ENCODE results near the gene DLX4.

DLX4 gene

DNA sequence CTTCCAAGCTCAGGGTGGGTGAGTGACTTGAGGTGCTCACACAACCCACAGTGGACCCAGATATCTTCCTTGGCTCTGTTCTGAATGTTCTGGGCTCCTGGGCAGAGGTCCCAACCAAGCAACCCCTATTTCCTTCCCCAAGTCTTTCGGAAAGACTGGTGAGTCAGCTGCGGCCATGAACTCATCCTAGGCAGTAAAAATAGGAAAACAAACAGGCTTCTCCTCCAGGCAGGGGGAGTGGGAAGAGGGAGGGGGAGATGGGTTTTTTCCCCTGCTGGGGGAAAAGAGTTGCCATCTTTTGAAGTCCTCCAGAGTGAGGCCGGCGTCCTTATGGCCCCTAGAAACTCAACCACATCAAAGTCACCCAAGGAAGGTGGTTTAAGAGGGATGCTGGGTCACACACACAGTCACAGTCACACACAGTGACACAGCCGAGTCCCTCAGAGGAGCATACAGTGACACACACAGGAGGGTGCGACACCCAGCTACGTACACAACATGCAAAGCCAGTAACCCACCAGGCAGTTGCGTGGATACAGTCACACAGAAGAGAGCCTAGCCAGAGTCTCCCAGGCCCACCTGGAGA lies 16.0 kb upstream of the DLX4 start:
- no peak overlapping the region for H3K9ac ChIP-seq (ENCODE audit: insufficient read length)
- no peak overlapping the region for H3K4me3 ChIP-seq
- no peak for DNase-seq (ENCODE audit: low read depth, low spot score)
- no peak overlapping the region for H3K27ac ChIP-seq
- no peaks in the 10 kb centered on the region for H3K9me3 ChIP-seq (ENCODE audit: low read depth, low read length)
- no peaks in the 10 kb centered on the region for H3K36me3 ChIP-seq (ENCODE audit: insufficient read depth, low read length)
- TF ChIP-seq POLR2AphosphoS5 (IDR thresholded peaks at IDR 0.05; ENCODE audit: borderline replicate concordance, low read depth, low read length), result no peak
- TF ChIP-seq FOXP2 (optimal IDR thresholded peaks at IDR 0.05; ENCODE audit: control extremely low read depth, extremely low read length, insufficient read depth), result no peak
- no peak for TF ChIP-seq EZH2 (IDR thresholded peaks at IDR 0.05)

DNA sequence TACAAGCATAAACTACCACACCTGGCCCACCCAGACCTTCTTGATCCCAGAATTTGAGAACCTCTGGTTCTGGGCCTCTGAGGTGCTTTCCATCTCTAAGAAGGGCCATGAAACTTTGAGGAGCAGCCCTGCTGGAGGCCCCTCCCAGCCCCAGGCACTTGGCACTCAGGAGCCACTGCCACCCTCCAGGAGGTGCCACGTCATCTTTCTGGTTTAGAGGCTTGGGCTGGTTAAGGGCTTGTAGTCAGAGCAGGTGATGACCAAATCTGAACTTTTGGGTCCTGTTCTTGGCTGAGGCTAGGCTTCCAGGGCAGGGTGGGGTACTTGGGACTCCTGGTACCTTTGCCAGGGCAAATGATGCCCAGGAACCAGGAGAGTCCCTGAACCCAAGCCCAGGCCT lies 13.8 kb upstream of the DLX4 start:
- no peak for DNase-seq (ENCODE audit: low read depth, low spot score)
- Histone ChIP-seq H3K9ac (ENCODE audit: insufficient read length) (no peak overlapping the region), H3K36me3 (ENCODE audit: insufficient read depth, low read length) (no peaks in the 10 kb centered on the region), H3K4me3 (no peak overlapping the region), H3K9me3 (ENCODE audit: low read depth, low read length) (no peaks in the 10 kb centered on the region), H3K27ac (no peak overlapping the region)
- TF ChIP-seq EZH2 (IDR thresholded peaks at IDR 0.05) (no peak), POLR2AphosphoS5 (IDR thresholded peaks at IDR 0.05; ENCODE audit: borderline replicate concordance, low read depth, low read length) (no peak), FOXP2 (optimal IDR thresholded peaks at IDR 0.05; ENCODE audit: control extremely low read depth, extremely low read length, insufficient read depth) (no peak)

DNA sequence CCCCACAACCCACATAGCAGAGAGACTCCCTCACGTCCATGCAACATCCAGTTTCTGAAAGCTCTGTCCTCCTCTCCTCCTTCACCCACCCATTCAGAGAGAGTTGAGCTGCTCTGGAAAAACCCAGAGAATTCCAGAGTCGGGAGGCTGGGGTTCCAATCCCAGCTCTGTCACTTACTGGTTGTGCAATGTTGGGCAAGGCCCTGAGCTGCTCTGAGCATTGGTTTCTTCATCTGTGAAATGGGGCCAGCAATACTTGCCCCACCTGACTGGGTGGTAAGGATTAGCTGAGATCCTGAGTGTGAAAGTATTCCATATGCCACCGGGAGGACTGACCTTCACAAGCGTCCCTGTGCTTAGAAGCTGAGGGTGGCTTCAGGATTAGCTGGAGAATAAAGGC lies 12.2 kb upstream of the DLX4 start:
- TF ChIP-seq FOXP2 (optimal IDR thresholded peaks at IDR 0.05; ENCODE audit: control extremely low read depth, extremely low read length, insufficient read depth), result no peak
- H3K9me3 ChIP-seq (ENCODE audit: low read depth, low read length), result no peaks in the 10 kb centered on the region

DNA sequence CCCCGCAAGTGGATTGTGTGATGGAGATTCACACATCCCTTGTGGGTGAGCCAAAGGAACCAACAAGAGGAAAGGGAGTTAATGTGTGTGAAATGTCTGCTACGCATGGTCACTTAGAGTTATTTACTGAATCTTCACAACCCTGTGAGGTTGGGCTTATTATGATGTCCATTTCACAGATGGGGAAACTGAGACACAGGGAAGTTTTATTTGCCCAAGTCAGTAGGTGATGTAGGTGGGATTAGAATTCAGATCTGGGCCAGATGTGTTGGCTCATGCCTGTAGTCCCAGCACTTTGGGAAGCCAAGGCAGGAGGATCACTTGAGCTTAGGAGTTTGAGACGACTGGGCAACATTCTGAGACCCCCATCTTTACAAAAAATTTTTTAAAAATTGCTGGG lies 11.6 kb upstream of the DLX4 start:
- H3K9ac ChIP-seq (ENCODE audit: insufficient read length), result no peak overlapping the region
- H3K36me3 ChIP-seq (ENCODE audit: insufficient read depth, low read length), result no peaks in the 10 kb centered on the region
- no peaks in the 10 kb centered on the region for H3K9me3 ChIP-seq (ENCODE audit: low read depth, low read length)
- H3K27ac ChIP-seq, result no peak overlapping the region
- no peak for DNase-seq (ENCODE audit: low read depth, low spot score)
- no peak overlapping the region for H3K4me3 ChIP-seq
- TF ChIP-seq POLR2AphosphoS5 (IDR thresholded peaks at IDR 0.05; ENCODE audit: borderline replicate concordance, low read depth, low read length) (no peak), EZH2 (IDR thresholded peaks at IDR 0.05) (no peak), FOXP2 (optimal IDR thresholded peaks at IDR 0.05; ENCODE audit: control extremely low read depth, extremely low read length, insufficient read depth) (no peak)

More for the DNA sequence above, 12.2 kb upstream of the DLX4 start:
- Histone ChIP-seq H3K27ac (no peak overlapping the region), H3K4me3 (no peak overlapping the region), H3K36me3 (ENCODE audit: insufficient read depth, low read length) (no peaks in the 10 kb centered on the region), H3K9ac (ENCODE audit: insufficient read length) (no peak overlapping the region)
- DNase-seq (ENCODE audit: low read depth, low spot score), result no peak

DNA sequence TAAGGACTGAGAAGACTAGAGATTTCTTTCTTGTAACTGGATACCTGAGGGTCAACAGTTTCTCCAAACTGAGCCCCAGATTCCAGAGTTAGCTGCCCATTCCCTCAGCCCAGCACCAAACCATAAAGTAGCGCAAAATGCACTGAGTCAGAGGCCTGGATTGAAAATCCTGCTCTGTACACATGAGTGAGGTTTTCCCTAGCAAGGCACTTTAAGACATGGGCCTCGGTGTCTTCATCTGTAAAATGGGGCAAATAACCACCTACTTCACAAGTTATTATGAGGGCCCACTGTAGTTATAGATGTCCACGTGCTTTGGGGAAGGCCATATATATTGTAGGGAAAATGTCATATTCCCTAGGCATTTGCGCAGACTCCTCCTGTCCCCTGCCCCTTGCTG lies 10.3 kb upstream of the DLX4 start:
- Histone ChIP-seq H3K9me3 (ENCODE audit: low read depth, low read length) (no peaks in the 10 kb centered on the region), H3K9ac (ENCODE audit: insufficient read length) (no peak overlapping the region), H3K4me3 (no peak overlapping the region), H3K36me3 (ENCODE audit: insufficient read depth, low read length) (no peaks in the 10 kb centered on the region), H3K27ac (no peak overlapping the region)
- TF ChIP-seq FOXP2 (optimal IDR thresholded peaks at IDR 0.05; ENCODE audit: control extremely low read depth, extremely low read length, insufficient read depth) (no peak), POLR2AphosphoS5 (IDR thresholded peaks at IDR 0.05; ENCODE audit: borderline replicate concordance, low read depth, low read length) (no peak), EZH2 (IDR thresholded peaks at IDR 0.05) (no peak)
- DNase-seq (ENCODE audit: low read depth, low spot score), result no peak

DNA sequence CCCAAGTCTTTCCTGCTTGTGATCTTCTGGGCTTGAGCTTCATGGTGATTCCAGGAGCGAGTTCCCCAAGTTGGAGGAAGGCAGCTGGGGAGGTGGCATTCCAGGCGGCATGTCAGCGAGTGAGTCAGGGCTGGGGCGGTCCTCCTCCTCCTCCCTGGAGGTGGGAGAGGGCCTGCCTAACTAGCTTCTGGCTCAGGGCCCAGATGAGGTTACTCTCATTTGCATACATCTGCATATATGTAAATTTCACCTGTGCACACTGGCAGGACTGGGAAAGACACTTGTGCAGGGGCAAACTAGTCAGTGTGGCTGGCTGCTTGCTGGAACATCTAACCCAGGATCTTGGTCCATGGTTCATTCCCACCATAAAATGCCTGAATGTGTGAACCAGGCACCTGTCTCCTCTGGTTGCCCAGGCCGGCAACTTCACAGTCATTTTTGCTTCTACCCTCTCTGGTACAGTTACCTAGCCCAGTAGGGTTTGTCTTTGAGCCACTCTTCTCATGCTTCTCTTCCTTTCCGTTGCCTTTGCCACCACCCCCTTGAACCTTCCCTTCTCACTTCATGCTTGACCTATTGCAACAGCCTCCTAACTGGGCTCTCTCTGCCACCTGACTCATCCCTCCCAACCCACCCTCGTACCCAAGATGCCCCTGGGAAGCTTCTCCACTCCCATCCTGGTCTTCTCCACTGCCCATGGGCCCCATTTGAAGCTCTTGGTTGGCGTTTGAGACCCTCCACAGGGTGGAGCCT lies 9.6 kb upstream of the DLX4 start:
- DNase-seq (ENCODE audit: low read depth, low spot score), result no peak
- no peaks in the 10 kb centered on the region for H3K36me3 ChIP-seq (ENCODE audit: insufficient read depth, low read length)
- H3K4me3 ChIP-seq, result no peak overlapping the region
- no peaks in the 10 kb centered on the region for H3K9me3 ChIP-seq (ENCODE audit: low read depth, low read length)
- TF ChIP-seq FOXP2 (optimal IDR thresholded peaks at IDR 0.05; ENCODE audit: control extremely low read depth, extremely low read length, insufficient read depth) (no peak), POLR2AphosphoS5 (IDR thresholded peaks at IDR 0.05; ENCODE audit: borderline replicate concordance, low read depth, low read length) (no peak)
- H3K27ac ChIP-seq, result no peak overlapping the region
- no peak overlapping the region for H3K9ac ChIP-seq (ENCODE audit: insufficient read length)

DNA sequence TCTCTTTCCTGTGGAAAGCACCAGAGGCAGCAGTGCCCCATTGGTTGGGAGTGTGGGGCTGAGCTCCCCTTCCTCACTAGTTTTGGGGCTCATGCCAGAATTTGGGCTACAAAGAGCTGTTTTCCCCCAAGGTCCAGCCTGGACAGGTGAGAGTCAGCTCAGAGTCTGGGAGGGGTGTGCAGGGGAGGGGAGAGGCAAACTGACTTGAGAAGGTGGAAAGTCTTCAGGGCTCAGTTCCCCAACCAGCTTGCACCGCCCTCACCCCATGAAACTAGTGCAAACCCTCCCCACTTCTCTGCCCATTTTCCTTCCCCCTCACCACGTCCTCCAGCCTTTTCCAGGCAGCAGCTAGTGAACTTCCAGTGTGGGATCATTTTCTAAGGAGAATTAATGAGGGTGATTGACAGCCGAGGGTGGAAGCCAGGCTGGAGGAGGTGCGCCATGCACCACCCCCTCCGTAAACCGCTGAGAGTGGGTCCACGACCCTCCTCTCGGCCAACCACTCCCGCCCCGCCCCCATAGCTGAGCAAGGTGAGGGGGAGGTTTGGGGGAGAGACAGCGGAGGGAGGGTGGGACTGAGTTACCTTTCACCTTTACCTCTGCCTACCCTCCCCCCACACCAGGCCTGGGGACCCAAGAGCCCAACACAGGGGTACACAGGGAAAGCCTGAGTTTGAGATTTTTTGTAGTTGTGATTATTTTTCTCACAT lies 6.2 kb upstream of the DLX4 start:
- TF ChIP-seq EZH2 (IDR thresholded peaks at IDR 0.05), result no peak
- TF ChIP-seq POLR2AphosphoS5 (IDR thresholded peaks at IDR 0.05; ENCODE audit: borderline replicate concordance, low read depth, low read length), result no peak
- TF ChIP-seq FOXP2 (optimal IDR thresholded peaks at IDR 0.05; ENCODE audit: control extremely low read depth, extremely low read length, insufficient read depth), result no peak
- DNase-seq (ENCODE audit: low read depth, low spot score), result no peak
- H3K27ac ChIP-seq, result no peak overlapping the region
- no peaks in the 10 kb centered on the region for H3K36me3 ChIP-seq (ENCODE audit: insufficient read depth, low read length)
- H3K9me3 ChIP-seq (ENCODE audit: low read depth, low read length), result no peaks in the 10 kb centered on the region
- no peak overlapping the region for H3K9ac ChIP-seq (ENCODE audit: insufficient read length)
- no peak overlapping the region for H3K4me3 ChIP-seq

DNA sequence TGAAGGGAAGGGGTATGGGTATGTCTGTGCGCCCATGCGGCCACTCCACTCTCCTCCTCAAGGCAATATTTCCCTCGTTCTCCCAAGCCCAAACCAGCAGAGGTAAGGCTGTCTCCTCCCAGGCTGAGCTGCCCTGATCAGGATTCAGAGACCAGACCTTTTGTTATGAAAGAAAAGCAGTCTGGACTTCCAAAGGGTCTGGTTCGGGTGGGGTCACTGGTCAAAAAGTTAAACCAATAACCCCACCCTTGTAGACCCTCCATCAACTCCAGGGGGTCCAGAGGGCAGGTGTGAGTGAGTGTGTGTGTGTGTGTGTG lies 5.7 kb upstream of the DLX4 start:
- Histone ChIP-seq H3K27ac (no peak overlapping the region), H3K4me3 (no peak overlapping the region), H3K9ac (ENCODE audit: insufficient read length) (no peak overlapping the region), H3K36me3 (ENCODE audit: insufficient read depth, low read length) (no peaks in the 10 kb centered on the region), H3K9me3 (ENCODE audit: low read depth, low read length) (no peaks in the 10 kb centered on the region)
- TF ChIP-seq FOXP2 (optimal IDR thresholded peaks at IDR 0.05; ENCODE audit: control extremely low read depth, extremely low read length, insufficient read depth) (no peak), POLR2AphosphoS5 (IDR thresholded peaks at IDR 0.05; ENCODE audit: borderline replicate concordance, low read depth, low read length) (no peak), EZH2 (IDR thresholded peaks at IDR 0.05) (no peak)
- DNase-seq (ENCODE audit: low read depth, low spot score), result no peak
